Stimulated activated CD4-positive, alpha-beta T cell treated with anti-CD3 and anti-CD28 coated beads, TNF-alpha, amount 100 ng/mL, for 4 hours (primary cell): Measurements from ENCODE around the gene TMPRSS2.
A peak's percentile ranks its signal among the peaks of the same experiment; 100 is the strongest.

Source experiments
- DNase-seq, 3 experiments: peaks; one replicate each; pipeline ENCODE4 v3.0.0-alpha.2; 2020; ENCODE audit warnings: low read depth in 3 of 3

TMPRSS2 gene

GRCh38 chr21:41481191-41481590, 26.8 kb downstream of the TMPRSS2 start:
- DNase-seq = no peak

- DNase-seq = no peak
Observed at GRCh38 chr21:41480086-41480690, 27.8 kb downstream of the TMPRSS2 start.

- DNase-seq = no peak
Observed at GRCh38 chr21:41479686-41480085, 28.3 kb downstream of the TMPRSS2 start.

- DNase-seq = no peak
Observed at GRCh38 chr21:41478319-41479177, 29.4 kb downstream of the TMPRSS2 start.

GRCh38 chr21:41477641-41478318, 30.2 kb downstream of the TMPRSS2 start:
- no peak for DNase-seq

- no peak for DNase-seq
Observed at GRCh38 chr21:41475714-41476420, 32.1 kb downstream of the TMPRSS2 start.

- DNase-seq = no peak
Observed at GRCh38 chr21:41472753-41473548, 35.0 kb downstream of the TMPRSS2 start.

- DNase-seq = no peak
Observed at GRCh38 chr21:41470054-41470453, 37.9 kb downstream of the TMPRSS2 start.

GRCh38 chr21:41466024-41466820, 41.7 kb downstream of the TMPRSS2 start:
- no peak for DNase-seq

GRCh38 chr21:41465176-41465781, 42.7 kb downstream of the TMPRSS2 start:
- no peak for DNase-seq

GRCh38 chr21:41460578-41461527, 47.1 kb downstream of the TMPRSS2 start:
- peak; percentile 8 to 24 (median 23) for DNase-seq

- DNase-seq = no peak
Observed at GRCh38 chr21:41459884-41460534, 47.9 kb downstream of the TMPRSS2 start.

GRCh38 chr21:41458559-41458958, 49.4 kb downstream of the TMPRSS2 start:
- no peak for DNase-seq

- no peak for DNase-seq
Observed at GRCh38 chr21:41458121-41458520, 49.8 kb downstream of the TMPRSS2 start.

- no peak for DNase-seq
Observed at GRCh38 chr21:41453761-41454160, 54.2 kb downstream of the TMPRSS2 start.

- DNase-seq = no peak
Observed at GRCh38 chr21:41453198-41453597, 54.8 kb downstream of the TMPRSS2 start.

- DNase-seq = no peak
Observed at GRCh38 chr21:41451753-41452676, 55.9 kb downstream of the TMPRSS2 start.
